Right forelimb (tissue), 1 donor: Measurements from ENCODE around the gene TUBGCP2.
"Not testable (repeated sequence)": the region's sequence is repeated elsewhere in the genome, so short reads cannot be mapped to it uniquely, and the experiment has no call there.

Source experiments
- DNase-seq: peaks from one replicate; pipeline ENCODE4 v3.0.0-alpha.2; 2018

The TUBGCP2 gene

GRCh38 chr10:133322064-133322709 is 13.5 kb upstream of the TUBGCP2 start:
- DNase-seq = not testable (repeated sequence)

- DNase-seq = not testable (repeated sequence)
These were observed 12.3 kb upstream of the TUBGCP2 start for GRCh38 chr10:133320852-133321422.

GRCh38 chr10:133318494-133319127 is 9.9 kb upstream of the TUBGCP2 start:
- no peak for DNase-seq

GRCh38 chr10:133316732-133317131 is 8.1 kb upstream of the TUBGCP2 start:
- no peak for DNase-seq

GRCh38 chr10:133316266-133316665 is 7.6 kb upstream of the TUBGCP2 start:
- no peak for DNase-seq

GRCh38 chr10:133315847-133316246 is 7.2 kb upstream of the TUBGCP2 start:
- no peak for DNase-seq

- no peak for DNase-seq
These were observed 6.2 kb upstream of the TUBGCP2 start for GRCh38 chr10:133314911-133315310.

- DNase-seq = no peak
These were observed 4.5 kb upstream of the TUBGCP2 start for GRCh38 chr10:133313192-133313591.

GRCh38 chr10:133312769-133313145 is 4.1 kb upstream of the TUBGCP2 start:
- no peak for DNase-seq

- DNase-seq = no peak
These were observed 3.5 kb upstream of the TUBGCP2 start for GRCh38 chr10:133312016-133312768.

- DNase-seq = no peak
These were observed 2.9 kb upstream of the TUBGCP2 start for GRCh38 chr10:133311570-133311969.

GRCh38 chr10:133310789-133311188 is 2.1 kb upstream of the TUBGCP2 start:
- DNase-seq = no peak

- no peak for DNase-seq
These were observed 1.7 kb upstream of the TUBGCP2 start for GRCh38 chr10:133310399-133310755.

GRCh38 chr10:133309720-133310398 is 1.2 kb upstream of the TUBGCP2 start:
- DNase-seq = no peak

- DNase-seq = peak; percentile 93
These were observed 538 bp upstream of the TUBGCP2 start for GRCh38 chr10:133309100-133309719.

GRCh38 chr10:133307776-133308420 is 774 bp downstream of the TUBGCP2 start:
- DNase-seq = no peak

- no peak for DNase-seq
These were observed 1.7 kb downstream of the TUBGCP2 start for GRCh38 chr10:133306941-133307379.

GRCh38 chr10:133306097-133306476 is 2.6 kb downstream of the TUBGCP2 start:
- DNase-seq = no peak

- no peak for DNase-seq
These were observed 5.5 kb downstream of the TUBGCP2 start for GRCh38 chr10:133303206-133303605.

GRCh38 chr10:133302230-133302629 is 6.4 kb downstream of the TUBGCP2 start:
- DNase-seq = no peak

GRCh38 chr10:133299738-133300137 is 8.9 kb downstream of the TUBGCP2 start:
- DNase-seq = no peak

- no peak for DNase-seq
These were observed 9.4 kb downstream of the TUBGCP2 start for GRCh38 chr10:133299224-133299623.
